Stimulated activated CD8-positive, alpha-beta memory T cell treated with anti-CD3 and anti-CD28 coated beads, Interleukin-12 subunit alpha, Interleukin-12 subunit beta, amount 100 ng/mL, for 1 hour (primary cell): ENCODE data around the gene RPS6KA3.
A peak's percentile ranks its signal among the peaks of the same experiment; 100 is the strongest.
"Not testable (repeated sequence)": the region's sequence is repeated elsewhere in the genome, so short reads cannot be mapped to it uniquely, and the experiment has no call there.

ENCODE experiments used
- DNase-seq: peaks from one replicate; pipeline ENCODE4 v3.0.0-alpha.2; 2020; ENCODE audit warnings: low read depth

The RPS6KA3 gene

GRCh38 chrX:20265221-20265725, 1.4 kb downstream of the RPS6KA3 start:
- DNase-seq = peak; percentile 43

DNA sequence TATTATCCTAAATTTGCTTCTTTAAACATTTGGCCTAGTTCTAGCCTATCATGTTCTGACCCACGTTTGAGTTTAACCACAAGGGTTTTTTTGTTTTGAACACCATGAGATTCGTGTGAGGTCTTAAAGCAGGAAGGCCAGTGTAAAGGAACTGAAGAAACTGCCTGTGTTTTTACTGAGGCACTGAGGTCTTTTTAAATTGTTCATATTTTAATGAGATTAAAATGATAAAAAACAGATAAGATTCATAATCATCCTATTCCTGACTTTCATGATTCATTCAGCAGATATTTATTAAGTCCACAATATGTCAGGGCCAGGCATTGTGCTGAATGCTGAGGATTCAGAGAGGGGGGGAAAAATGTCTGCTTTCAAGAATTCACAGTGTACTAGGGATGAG, 3.2 kb downstream of the RPS6KA3 start:
- no peak for DNase-seq

GRCh38 chrX:20260885-20261284, 5.8 kb downstream of the RPS6KA3 start:
- no peak for DNase-seq

DNA sequence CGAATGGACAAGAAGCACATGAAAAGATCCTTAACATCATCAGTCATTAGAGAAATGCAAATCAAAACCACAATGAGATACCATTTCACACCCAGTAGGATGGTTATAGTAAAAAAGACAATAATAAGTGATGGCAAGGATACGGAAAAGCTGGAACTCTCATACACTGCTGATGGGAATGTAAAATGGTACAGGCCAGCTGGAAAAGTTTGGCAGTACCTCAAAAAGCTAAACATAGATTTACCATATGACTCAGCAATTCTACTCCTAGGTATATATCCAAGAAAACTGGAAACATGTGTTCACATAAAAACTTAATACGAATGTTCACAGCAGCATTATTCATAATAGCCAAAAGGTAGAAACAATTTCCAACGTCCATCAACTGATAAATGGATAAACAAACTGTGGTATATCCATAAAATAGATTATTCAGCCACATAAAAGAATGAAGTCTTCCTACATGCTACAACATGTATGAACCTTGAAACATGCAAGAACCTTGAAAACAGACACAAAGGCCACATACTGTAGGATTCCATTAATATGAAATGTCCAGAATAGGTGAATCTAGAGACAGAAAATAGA, 11.9 kb downstream of the RPS6KA3 start:
- no peak for DNase-seq

DNA sequence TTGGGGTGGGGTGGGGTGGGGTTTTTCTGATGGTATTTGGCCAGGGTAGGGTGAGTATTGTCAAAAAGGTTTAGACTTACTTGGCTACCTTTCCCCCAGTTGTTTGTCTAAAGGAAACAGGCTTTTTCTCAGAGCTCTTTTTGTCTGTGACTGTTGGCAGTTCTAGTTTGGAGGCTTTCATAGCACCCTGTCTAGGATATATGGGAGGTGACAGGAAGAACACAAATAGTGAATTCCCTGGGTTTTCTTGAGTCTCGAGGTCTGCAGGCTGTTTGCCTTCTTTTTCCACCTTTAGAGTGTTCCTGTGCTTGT, 13.5 kb downstream of the RPS6KA3 start:
- no peak for DNase-seq

GRCh38 chrX:20252381-20253231, 14.1 kb downstream of the RPS6KA3 start:
- DNase-seq = peak; percentile 59

DNA sequence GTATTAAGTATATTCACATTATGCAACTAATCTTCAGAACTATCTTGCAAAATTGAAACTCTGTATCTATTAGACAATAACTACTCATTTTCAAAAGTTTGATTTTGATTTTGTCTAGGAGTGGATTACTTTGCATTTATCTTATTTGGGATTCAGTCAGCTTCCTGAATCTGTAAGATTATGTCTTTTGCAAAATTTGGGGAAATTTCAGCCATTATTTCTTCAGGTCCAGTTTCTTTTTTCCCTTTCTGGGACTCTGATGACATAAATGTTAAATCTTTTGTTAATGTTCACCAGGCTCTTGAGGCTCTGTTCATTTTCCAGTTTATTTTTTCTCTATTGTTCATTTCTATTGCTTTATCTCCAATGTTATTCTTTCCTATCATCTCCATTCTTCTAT, 15.0 kb downstream of the RPS6KA3 start:
- no peak for DNase-seq

DNA sequence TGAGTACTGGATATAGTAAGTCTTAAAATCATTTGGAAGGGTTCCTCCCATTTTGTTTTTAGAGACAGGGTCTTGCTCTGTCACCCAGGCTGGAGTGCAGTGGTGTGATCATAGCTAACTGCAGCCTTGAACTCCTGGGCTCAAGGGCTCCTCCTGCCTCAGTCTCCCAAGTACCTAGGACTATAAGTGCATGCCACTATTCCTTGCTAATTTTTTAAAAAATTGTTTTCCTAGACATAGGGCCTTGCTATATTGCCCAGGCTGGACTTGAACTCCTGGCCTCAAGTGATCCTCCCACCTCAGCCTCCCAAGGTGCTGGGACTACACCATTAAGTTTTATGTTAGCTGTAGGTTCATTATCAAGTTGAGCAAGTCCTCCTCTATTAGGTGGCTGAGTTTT, 16.6 kb downstream of the RPS6KA3 start:
- DNase-seq = not testable (repeated sequence)

- no peak for DNase-seq
These were observed 18.0 kb downstream of the RPS6KA3 start for GRCh38 chrX:20248592-20249192.

DNA sequence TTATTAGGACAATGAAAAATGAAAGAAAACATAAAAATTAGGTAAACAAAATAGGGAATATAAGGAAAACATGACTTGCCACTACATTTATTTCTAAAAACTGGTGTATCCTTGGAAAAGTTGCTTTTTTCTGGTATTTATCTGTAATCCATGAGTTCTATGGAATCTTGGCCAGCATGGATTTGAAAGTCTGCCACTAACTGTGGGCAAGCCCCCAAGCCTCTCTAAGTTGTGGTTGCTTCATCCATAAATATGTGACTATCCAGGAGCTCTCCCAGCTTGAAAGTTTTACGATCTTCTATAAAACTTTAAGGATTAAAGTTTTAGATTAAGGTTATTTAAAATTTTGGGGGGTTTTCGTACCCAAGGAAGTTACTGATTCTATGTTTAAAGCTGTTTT, 21.8 kb downstream of the RPS6KA3 start:
- DNase-seq = no peak

DNA sequence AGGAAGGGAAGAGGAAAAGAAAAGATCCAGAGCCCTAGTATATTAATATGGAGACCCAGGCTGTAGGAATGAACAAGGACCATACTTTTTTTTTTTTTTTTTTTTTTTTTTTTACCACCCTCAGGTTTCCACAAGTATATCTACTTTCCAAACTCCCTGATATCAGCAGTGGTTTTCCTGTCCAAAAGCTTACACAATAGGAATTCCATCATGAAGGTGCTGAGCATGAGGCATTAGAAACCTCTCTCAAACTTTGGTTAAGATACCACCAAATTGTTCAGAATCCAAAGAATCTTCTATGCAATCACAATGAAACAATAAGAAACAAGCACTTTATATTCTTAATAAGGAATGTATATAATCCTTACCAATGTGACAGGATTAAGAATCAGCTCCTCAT, 26.5 kb downstream of the RPS6KA3 start:
- no peak for DNase-seq

- DNase-seq = no peak
These were observed 28.8 kb downstream of the RPS6KA3 start for GRCh38 chrX:20237864-20238263.

DNA sequence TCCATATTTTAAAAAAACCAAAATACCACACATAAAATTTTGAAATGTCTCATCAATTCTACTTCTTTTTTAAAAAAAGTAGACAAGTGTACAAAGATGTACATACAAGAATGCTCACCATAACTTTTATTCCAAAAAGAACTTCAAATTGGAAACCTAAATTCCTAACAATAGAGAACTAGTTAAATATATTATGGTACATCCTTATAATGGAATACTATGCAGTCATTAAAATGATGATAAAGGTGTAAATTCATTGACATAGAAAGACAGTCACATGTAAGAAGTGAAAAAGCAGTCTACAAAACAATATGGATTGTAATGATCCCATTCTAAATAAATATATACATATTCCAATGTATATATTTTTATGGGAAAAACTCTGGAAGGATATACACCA, 31.0 kb downstream of the RPS6KA3 start:
- no peak for DNase-seq

DNA sequence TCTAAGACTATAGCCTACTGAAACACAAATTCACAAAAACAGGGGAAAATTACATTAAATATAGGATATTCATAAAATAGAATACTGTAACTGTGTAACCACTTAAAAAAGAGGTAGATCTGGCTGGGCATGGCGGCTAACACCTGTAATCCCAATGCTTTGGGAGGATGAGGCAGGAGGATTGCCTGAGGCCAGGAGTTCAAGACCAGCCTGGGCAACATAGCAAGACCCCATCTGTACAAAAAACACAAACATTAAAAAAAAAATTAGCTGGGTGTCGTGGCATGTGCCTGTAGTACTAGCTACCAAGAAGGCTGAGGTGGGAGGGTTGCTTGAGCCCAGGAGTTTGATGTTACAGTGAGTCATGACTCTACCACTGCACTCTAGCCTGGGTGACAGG, 33.4 kb downstream of the RPS6KA3 start:
- no peak for DNase-seq

GRCh38 chrX:20231598-20231997, 35.1 kb downstream of the RPS6KA3 start:
- no peak for DNase-seq

DNA sequence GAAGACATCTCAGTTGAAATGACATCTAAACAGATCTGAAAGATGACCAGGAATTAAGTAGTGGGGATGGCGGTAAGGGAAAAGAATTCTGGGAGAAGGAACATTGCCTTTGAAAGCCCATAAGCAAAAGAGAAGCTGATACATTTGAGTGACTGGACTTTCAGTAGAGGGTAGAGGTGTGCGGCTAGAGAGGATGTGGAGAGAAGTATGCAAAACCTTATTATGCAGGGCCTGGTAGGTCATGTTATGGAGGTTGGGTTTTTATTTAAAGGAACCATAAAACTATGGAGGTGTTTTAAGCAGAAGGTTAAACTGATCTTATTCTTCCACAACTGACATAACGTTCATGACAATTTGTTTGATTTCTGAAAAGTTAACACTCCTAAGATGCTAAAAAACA, 36.3 kb downstream of the RPS6KA3 start:
- no peak for DNase-seq

GRCh38 chrX:20229155-20229554, 37.6 kb downstream of the RPS6KA3 start:
- DNase-seq = no peak

GRCh38 chrX:20228245-20228644, 38.5 kb downstream of the RPS6KA3 start:
- no peak for DNase-seq

DNA sequence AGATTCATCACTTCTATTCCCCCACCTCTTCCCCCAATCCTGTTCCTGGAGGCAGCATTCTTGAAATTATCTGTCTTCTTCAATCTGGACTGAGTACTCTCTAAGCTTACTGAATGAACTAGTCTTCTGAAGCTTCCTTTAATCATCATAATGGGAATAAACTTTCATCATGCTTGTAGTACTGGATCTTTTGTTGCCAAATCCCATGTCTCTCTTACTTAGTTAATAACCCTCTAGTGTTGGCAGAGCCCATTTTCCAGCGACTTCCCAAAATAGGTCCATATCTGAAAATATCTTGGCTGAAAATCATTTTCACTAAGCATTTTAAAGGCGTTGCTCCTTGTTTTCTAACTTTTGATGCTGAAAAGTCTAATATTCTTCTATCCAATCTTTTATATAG, 39.6 kb downstream of the RPS6KA3 start:
- DNase-seq = no peak

GRCh38 chrX:20225488-20225833, 41.2 kb downstream of the RPS6KA3 start:
- no peak for DNase-seq

DNA sequence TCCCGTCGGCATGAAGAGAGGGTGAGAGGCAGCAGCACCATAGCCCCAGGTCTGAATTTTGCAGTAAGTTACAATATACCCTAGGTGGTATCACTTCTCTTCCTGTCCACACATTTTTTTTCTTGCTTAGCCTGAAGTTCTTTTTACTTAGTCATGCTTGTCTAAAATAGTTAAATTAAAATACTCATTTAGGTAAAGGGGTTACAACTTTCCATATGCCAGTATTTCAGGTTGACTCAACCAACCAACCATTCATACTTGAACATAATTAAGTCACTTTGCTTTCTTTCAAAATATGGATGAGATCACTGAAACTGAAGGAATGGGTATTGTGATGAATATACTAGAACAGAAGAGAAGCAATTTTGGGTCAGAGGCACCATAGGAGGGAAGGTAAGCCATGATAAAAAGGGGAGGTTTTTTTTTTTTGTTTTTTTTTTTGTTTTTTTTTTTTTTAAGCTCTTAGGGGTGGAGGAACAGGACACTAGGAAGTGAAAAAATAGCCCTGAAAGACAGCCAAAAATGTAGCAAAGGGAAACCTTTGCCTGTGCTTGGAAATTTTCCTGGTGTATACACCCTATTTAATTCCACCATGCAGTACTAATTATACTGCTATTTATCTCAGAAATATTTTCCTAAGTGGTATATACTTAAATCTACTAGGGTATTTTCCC, 41.8 kb downstream of the RPS6KA3 start:
- DNase-seq = no peak

DNA sequence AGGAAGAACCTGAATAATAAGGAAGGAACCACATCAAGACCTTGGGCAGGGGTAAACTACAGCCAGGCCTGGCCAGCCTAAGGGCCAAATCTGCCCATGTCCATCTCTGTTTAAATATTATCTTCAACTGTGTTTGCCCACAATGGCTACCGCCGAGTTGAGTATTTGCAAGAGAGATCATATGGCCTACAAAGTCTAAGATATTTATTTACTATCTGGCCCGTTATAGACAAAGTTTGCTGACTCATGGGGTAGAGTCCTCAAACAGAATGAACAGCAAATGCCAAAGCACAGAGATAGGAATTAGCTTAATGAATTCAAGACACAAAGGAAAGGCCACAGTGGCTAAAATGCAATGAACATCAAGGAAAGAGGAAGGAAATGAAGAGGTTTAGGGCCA, 44.8 kb downstream of the RPS6KA3 start:
- DNase-seq = no peak
